H1 (cell line): ENCODE measurements around the gene SMLR1.

Experiments
- ATF3 ChIP-seq: IDR thresholded peaks from 2 replicates; pipeline ENCODE4 v1.6.1; 2011; ENCODE audit warnings: low read depth, mild to moderate bottlenecking, low read length; ENCODE audit not compliant: insufficient read depth
- BACH1 ChIP-seq: IDR thresholded peaks from 2 replicates; pipeline ENCODE4 v1.6.1; 2012; ENCODE audit warnings: low read length, improper control_type of control experiment
- CREB1 ChIP-seq: IDR thresholded peaks from 2 replicates; pipeline ENCODE4 v1.6.1; 2012; ENCODE audit warnings: inconsistent platforms
- CTCF ChIP-seq, 3 experiments: IDR thresholded peaks; 1 replicate in 2 of 3; 2 replicates in 1 of 3; pipeline versions ENCODE4 v1.5.1 to v1.6.1; 2011; ENCODE audit warnings: low read length in 3 of 3, mild to moderate bottlenecking in 3 of 3, inconsistent platforms in 2 of 3, low read depth in 1 of 3, moderate library complexity in 1 of 3; ENCODE audit not compliant: insufficient read depth in 1 of 3; ENCODE audit errors: control extremely low read depth in 1 of 3
- E2F6 ChIP-seq: IDR thresholded peaks from 2 replicates; pipeline ENCODE4 v1.6.1; 2012; ENCODE audit warnings: inconsistent platforms
- EP300 ChIP-seq, 2 experiments: IDR thresholded peaks; 1 replicate in 1 of 2; 2 replicates in 1 of 2; pipeline ENCODE4 v1.6.1; 2011 to 2012; ENCODE audit warnings: low read depth in 2 of 2, low read length in 2 of 2, mild to moderate bottlenecking in 2 of 2, borderline replicate concordance in 1 of 2, inconsistent platforms in 1 of 2, moderate library complexity in 1 of 2
- HDAC2 ChIP-seq, 2 experiments: fragments of 300-600 bp in 1 of 2; sonication (generic) in 1 of 2; IDR thresholded peaks; 2 replicates each; pipeline ENCODE4 v1.6.1; 2011 to 2012; ENCODE audit warnings: low read depth in 2 of 2, low read length in 2 of 2, mild to moderate bottlenecking in 2 of 2, moderate library complexity in 2 of 2, borderline replicate concordance in 1 of 2, inconsistent platforms in 1 of 2
- KDM1A ChIP-seq: fragments of 200-600, 300-600 bp; sonication (generic); IDR thresholded peaks from 2 replicates; pipeline ENCODE4 v1.7.1; 2016; ENCODE audit warnings: mild to moderate bottlenecking, low read length, borderline replicate concordance
- POLR2A ChIP-seq, 2 experiments: IDR thresholded peaks; 1 replicate in 1 of 2; 2 replicates in 1 of 2; pipeline ENCODE4 v1.6.1; 2011; ENCODE audit warnings: low read depth in 2 of 2, low read length in 2 of 2, mild to moderate bottlenecking in 2 of 2; ENCODE audit errors: control extremely low read depth in 1 of 2
- POLR2AphosphoS5 ChIP-seq: IDR thresholded peaks from 2 replicates; pipeline ENCODE4 v1.6.1; 2011; ENCODE audit warnings: low read depth, low read length
- RAD21 ChIP-seq, 2 experiments: IDR thresholded peaks in 1 of 2; conservative IDR thresholded peaks in 1 of 2; 2 replicates each; pipeline ENCODE4 v1.6.1; 2011; ENCODE audit warnings: low read depth in 2 of 2, low read length in 2 of 2, improper control_type of control experiment in 1 of 2, inconsistent platforms in 1 of 2, mild to moderate bottlenecking in 1 of 2, moderate library complexity in 1 of 2
- TCF12 ChIP-seq: IDR thresholded peaks from 2 replicates; pipeline ENCODE4 v1.6.1; 2011; ENCODE audit warnings: low read depth, mild to moderate bottlenecking, low read length
- USF2 ChIP-seq: IDR thresholded peaks from 2 replicates; pipeline ENCODE4 v1.6.1; 2011; ENCODE audit warnings: low read length, improper control_type of control experiment

DNA sequence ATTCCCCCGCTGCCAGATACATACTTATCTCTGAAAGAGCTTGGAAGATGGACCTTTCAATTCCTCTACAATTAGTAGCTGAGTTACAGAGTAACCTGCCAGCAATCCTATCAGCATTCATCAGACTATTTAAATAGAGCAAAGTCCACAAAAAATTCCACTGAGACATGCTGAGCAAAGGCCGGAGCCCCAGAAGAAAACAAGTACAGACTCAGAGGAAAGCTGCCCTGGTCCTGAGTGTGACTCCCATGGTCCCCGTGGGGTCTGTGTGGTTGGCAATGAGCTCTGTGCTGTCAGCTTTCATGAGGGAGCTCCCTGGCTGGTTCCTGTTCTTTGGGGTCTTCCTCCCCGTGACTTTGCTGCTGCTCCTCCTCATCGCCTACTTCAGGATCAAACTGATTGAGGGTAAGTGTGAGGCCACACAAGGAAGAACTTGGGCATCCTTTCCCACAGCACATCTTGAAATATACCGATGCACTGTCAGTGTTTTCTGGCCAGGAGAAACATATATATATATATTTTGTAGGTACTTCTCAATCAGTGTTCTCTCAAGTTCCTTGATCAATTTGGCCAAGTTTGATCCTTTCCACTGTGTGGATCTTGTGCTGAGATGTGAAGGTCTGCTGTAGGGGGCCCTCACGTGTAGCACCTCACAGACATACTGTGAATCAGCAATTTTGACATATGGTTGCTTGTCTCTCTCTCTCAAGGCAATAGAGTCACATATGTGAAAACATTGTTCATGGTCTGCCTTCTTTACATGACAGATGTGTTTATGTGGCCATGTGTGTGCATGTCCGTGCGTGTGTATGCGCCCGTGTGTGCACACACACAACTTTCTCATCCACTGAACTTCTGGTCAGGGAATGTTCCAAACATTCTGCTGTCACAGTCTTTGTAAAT, at the start of gene SMLR1:
- TF ChIP-seq TCF12 (no peak), EP300 (IDR thresholded peaks at IDR 0.05; ENCODE audit: borderline replicate concordance in 1 of 2, low read depth in 2 of 2, low read length in 2 of 2) (no peak), CREB1 (no peak), BACH1 (no peak), HDAC2 (IDR thresholded peaks at IDR 0.05; ENCODE audit: borderline replicate concordance in 1 of 2, low read depth in 2 of 2, low read length in 2 of 2) (no peak), CTCF (IDR thresholded peaks at IDR 0.05; ENCODE audit: control extremely low read depth in 1 of 3, insufficient read depth in 1 of 3, low read depth in 1 of 3, low read length in 3 of 3) (no peak), POLR2A (IDR thresholded peaks at IDR 0.05; ENCODE audit: control extremely low read depth in 1 of 2, low read depth in 2 of 2, low read length in 2 of 2) (no peak), POLR2AphosphoS5 (no peak), E2F6 (no peak), KDM1A (no peak), ATF3 (no peak), USF2 (no peak), RAD21 (IDR thresholded peaks at IDR 0.05 in 1 of 2, conservative IDR thresholded peaks at IDR 0.05 in 1 of 2; ENCODE audit: low read depth in 2 of 2, low read length in 2 of 2) (no peak)
